Natural killer cell (primary cell): ENCODE data around the gene DCUN1D2. TPM values are rescaled to one million over a fixed set of nuclear protein-coding genes. Genes with fewer than 3 reads are reported as not detected.

Experiments used
- ATAC-seq, 3 donors: fragments of 150-1000 bp in 2 of 3; fragments of 200-7000 bp in 1 of 3; cut with Tn5 transposase; 1 replicate in 1 of 3; 2 replicates in 2 of 3; pipeline ENCODE4 v1.10.0; 2021; ENCODE audit warnings: mild to moderate bottlenecking in 2 of 3, moderate library complexity in 2 of 3
- DNase-seq, 2 donors: peaks; one replicate each; pipeline versions ENCODE4 v3.0.0 to v3.0.0-alpha.2; 2013 to 2021; ENCODE audit warnings: mixed read lengths in 1 of 2
- H3K27ac ChIP-seq: one replicate; pipeline ENCODE4 v1.5.1; 2013; ENCODE audit warnings: mild to moderate bottlenecking, low read length
- H3K27me3 ChIP-seq: one replicate; pipeline ENCODE4 v1.6.1; 2013; ENCODE audit warnings: low read length; ENCODE audit not compliant: control insufficient read depth, insufficient read depth
- H3K36me3 ChIP-seq: one replicate; pipeline ENCODE4 v1.6.1; 2013; ENCODE audit warnings: low read length; ENCODE audit not compliant: control insufficient read depth, insufficient read depth
- H3K4me1 ChIP-seq: one replicate; pipeline ENCODE4 v1.6.1; 2013; ENCODE audit warnings: low read length; ENCODE audit not compliant: control insufficient read depth, insufficient read depth
- H3K4me3 ChIP-seq: one replicate; pipeline ENCODE4 v1.5.1; 2013; ENCODE audit warnings: low read length
- H3K9me3 ChIP-seq: one replicate; pipeline ENCODE4 v1.6.1; 2013; ENCODE audit warnings: low read length; ENCODE audit not compliant: control insufficient read depth, insufficient read depth
- H3K27ac Mint-ChIP-seq, 2 donors: one replicate each; pipeline ENCODE4 v1.8.0; 2022; ENCODE audit warnings: mild to moderate bottlenecking in 2 of 2, mixed read lengths in 2 of 2, moderate library complexity in 1 of 2
- H3K27me3 Mint-ChIP-seq, 2 donors: one replicate each; pipeline ENCODE4 v1.8.0; 2022; ENCODE audit warnings: low read depth in 2 of 2, mixed read lengths in 2 of 2
- H3K36me3 Mint-ChIP-seq: one replicate; pipeline ENCODE4 v1.8.0; 2022; ENCODE audit warnings: mixed read lengths
- H3K4me1 Mint-ChIP-seq, 2 donors: one replicate each; pipeline ENCODE4 v1.8.0; 2022; ENCODE audit warnings: mixed read lengths in 2 of 2
- H3K4me3 Mint-ChIP-seq: one replicate; pipeline ENCODE4 v1.8.0; 2022; ENCODE audit warnings: mild to moderate bottlenecking, moderate library complexity, mixed read lengths
- H3K9me3 Mint-ChIP-seq, 2 donors: one replicate each; pipeline ENCODE4 v1.8.0; 2022; ENCODE audit warnings: mixed read lengths in 2 of 2
- WGBS: methylation state at CpG from one replicate; pipeline ENCODE4 v1.1.7; 2013; ENCODE audit warnings: missing lambda C conversion rate; ENCODE audit not compliant: insufficient coverage; 5-methylcytosine and 5-hydroxymethylcytosine counted together
- intact Hi-C: fragments of 100-400 bp; cut with micrococcal nuclease; formaldehyde crosslinking; loops from one replicate; pipeline ENCODE4 v1.14.2; 2022
- total RNA-seq, 4 donors: library from RNA; stranded (reverse); fragments of 120-200 nt in 1 of 4; gene quantifications; one replicate each; pipeline versions ENCODE4 v1.2.3 to v1.2.4, GENCODE V29; 2013 to 2022
- TF ChIP-seq, protein P1 (sequence below): fragments of 200-600 bp; IDR thresholded peaks from one replicate; pipeline ENCODE4 v1.8.0; 2022; ENCODE audit warnings: antibody characterized with exemption

Gene DCUN1D2
- total RNA-seq, 3 donors from 2014 or later (not counting 1 experiment from before 2014, with no cell fraction given), result 26.1 to 33.9 (median 27.1) TPM

DNA sequence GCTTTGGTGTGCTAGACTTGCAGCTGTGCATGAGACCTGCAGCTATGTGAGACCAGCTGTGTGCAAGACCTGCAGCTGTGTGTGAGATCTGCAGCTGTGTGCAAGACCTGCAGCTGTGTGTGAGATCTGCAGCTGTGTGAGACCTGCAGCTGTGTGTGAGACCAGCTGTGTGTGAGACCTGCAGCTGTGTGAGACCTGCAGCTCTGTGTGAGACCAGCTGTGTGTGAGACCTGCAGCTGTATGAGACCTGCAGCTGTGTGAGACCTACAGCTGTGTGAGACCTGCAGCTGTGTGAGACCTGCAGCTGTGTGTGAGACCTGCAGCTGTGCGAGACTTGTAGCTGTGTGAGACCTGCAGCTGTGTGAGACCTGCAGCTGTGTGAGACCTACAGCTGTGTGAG is 6.7 kb upstream of the DCUN1D2 start:
- H3K4me3 Mint-ChIP-seq, result no peak overlapping the region
- Histone ChIP-seq H3K27ac (no peak overlapping the region), H3K4me3 (no peak overlapping the region), H3K36me3 (peaks cover 61% of the 10 kb centered on the region), H3K4me1 (peaks cover 5% of the 10 kb centered on the region), H3K9me3 (no peaks in the 10 kb centered on the region), H3K27me3 (no peaks in the 10 kb centered on the region)
- H3K9me3 Mint-ChIP-seq, result no peaks in the 10 kb centered on the region
- H3K4me1 Mint-ChIP-seq, result peaks cover 27 to 31% of the 10 kb centered on the region in 2 donors
- no peaks in the 10 kb centered on the region for H3K27me3 Mint-ChIP-seq
- ATAC-seq (no peak), DNase-seq (no peak)
- TF ChIP-seq, protein P1, sequence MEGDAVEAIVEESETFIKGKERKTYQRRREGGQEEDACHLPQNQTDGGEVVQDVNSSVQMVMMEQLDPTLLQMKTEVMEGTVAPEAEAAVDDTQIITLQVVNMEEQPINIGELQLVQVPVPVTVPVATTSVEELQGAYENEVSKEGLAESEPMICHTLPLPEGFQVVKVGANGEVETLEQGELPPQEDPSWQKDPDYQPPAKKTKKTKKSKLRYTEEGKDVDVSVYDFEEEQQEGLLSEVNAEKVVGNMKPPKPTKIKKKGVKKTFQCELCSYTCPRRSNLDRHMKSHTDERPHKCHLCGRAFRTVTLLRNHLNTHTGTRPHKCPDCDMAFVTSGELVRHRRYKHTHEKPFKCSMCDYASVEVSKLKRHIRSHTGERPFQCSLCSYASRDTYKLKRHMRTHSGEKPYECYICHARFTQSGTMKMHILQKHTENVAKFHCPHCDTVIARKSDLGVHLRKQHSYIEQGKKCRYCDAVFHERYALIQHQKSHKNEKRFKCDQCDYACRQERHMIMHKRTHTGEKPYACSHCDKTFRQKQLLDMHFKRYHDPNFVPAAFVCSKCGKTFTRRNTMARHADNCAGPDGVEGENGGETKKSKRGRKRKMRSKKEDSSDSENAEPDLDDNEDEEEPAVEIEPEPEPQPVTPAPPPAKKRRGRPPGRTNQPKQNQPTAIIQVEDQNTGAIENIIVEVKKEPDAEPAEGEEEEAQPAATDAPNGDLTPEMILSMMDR, result no peak
- WGBS, result 94% methylated on average over 1 of the region's 1 CpG
- peaks cover 16% of the 10 kb centered on the region for H3K36me3 Mint-ChIP-seq
- intact Hi-C loops, result no loop called here
- H3K27ac Mint-ChIP-seq, result no peak overlapping the region

DNA sequence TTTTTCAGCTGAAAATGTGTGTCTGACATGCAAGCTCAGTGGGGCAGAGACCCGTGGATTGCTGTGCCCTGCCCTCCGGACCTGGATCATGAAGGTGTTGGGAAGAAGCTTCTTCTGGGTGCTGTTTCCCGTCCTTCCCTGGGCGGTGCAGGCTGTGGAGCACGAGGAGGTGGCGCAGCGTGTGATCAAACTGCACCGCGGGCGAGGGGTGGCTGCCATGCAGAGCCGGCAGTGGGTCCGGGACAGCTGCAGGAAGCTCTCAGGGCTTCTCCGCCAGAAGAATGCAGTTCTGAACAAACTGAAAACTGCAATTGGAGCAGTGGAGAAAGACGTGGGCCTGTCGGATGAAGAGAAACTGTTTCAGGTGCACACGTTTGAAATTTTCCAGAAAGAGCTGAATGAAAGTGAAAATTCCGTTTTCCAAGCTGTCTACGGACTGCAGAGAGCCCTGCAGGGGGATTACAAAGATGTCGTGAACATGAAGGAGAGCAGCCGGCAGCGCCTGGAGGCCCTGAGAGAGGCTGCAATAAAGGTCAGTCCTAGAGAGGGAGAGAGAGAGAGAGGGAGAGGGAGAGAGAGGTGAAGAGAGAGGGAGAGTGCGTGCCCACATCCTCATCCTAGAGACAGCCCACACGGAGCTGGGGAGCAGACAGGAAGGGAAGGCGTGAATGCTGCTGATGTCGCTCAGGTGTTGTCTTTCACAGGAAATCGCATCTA is 5.1 kb upstream of the DCUN1D2 start:
- peaks cover 33 to 37% of the 10 kb centered on the region in 2 donors for H3K4me1 Mint-ChIP-seq
- DNase-seq, result peak in 1 of 2 donors; percentile 19
- no peak overlapping the region for H3K27ac ChIP-seq
- H3K36me3 Mint-ChIP-seq, result peaks cover 16% of the 10 kb centered on the region
- 84% methylated on average over 26 of the region's 26 CpGs for WGBS
- H3K27ac Mint-ChIP-seq, result peak overlapping the region; percentile 43 to 70
- H3K4me1 ChIP-seq, result peaks cover 16% of the 10 kb centered on the region
- no peak overlapping the region for H3K4me3 Mint-ChIP-seq
- no peaks in the 10 kb centered on the region for H3K27me3 Mint-ChIP-seq
- intact Hi-C loops, result no loop called here
- H3K9me3 Mint-ChIP-seq, result no peaks in the 10 kb centered on the region
- no peaks in the 10 kb centered on the region for H3K9me3 ChIP-seq
- H3K27me3 ChIP-seq, result no peaks in the 10 kb centered on the region
- ATAC-seq, result no peak
- TF ChIP-seq, protein P1, result no peak
- peaks cover 49% of the 10 kb centered on the region for H3K36me3 ChIP-seq
- no peak overlapping the region for H3K4me3 ChIP-seq

DNA sequence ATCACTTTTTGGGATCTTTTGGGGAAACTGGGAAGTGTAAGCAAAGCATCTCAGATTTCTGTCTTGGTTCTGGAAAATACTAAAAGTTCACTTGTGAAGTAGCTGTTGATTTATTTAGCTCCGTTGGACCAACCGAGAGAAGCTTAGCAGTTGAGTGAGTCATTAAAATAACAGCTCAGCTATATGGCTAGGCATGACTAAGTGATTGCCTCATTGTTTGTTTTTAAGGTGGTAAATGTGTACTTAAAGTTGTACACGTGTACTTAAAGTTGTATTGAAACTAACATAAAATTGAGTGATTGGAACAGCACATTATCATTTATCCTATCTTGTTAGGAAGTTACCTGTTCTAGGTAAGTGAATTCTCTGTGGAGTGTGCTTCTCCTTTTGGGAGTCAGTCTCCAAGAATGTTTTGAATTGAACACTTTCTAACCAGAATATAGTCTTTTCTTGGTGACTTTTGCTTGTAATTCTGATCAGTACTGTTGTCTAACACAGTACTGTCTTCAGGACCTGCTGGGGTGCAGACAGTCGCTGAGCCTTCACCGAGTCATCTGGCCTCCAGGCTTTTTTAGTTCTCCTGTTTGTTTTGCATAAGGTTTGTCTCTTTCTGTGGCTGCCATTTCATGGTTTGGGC is 2.9 kb upstream of the DCUN1D2 start:
- Histone ChIP-seq H3K27ac (peak overlapping the region; percentile 16), H3K36me3 (peaks cover 28% of the 10 kb centered on the region), H3K9me3 (no peaks in the 10 kb centered on the region), H3K27me3 (no peaks in the 10 kb centered on the region), H3K4me3 (no peak overlapping the region), H3K4me1 (peaks cover 29% of the 10 kb centered on the region)
- intact Hi-C loops, result no loop called here
- no peaks in the 10 kb centered on the region for H3K9me3 Mint-ChIP-seq
- H3K27me3 Mint-ChIP-seq, result no peaks in the 10 kb centered on the region
- peaks cover 7% of the 10 kb centered on the region for H3K36me3 Mint-ChIP-seq
- TF ChIP-seq, protein P1, result no peak
- 39% methylated on average over 5 of the region's 5 CpGs for WGBS
- H3K27ac Mint-ChIP-seq, result peak overlapping the region; percentile 68 to 81
- H3K4me1 Mint-ChIP-seq, result peaks cover 48 to 51% of the 10 kb centered on the region in 2 donors
- peak in 1 of 2 donors; percentile 37 for DNase-seq
- peak in 2 of 3 donors; percentile 49 for ATAC-seq
- H3K4me3 Mint-ChIP-seq, result peak overlapping the region; percentile 55
